ENCODE results near the gene BABAM2. TPM values are rescaled to one million over a fixed set of nuclear protein-coding genes. Genes with fewer than 3 reads are reported as not detected.

The BABAM2 gene
- total and polyA plus RNA-seq, 9 of the 15 experiments (the other 6 are each of a cell fraction or from before 2014, with no cell fraction given) = 10.9 to 37.4 (median 25.6) TPM

GRCh38 chr2:28366496-28367282 lies 476.2 kb downstream of the BABAM2 start (continued):
- TF ChIP-seq KLF6 (CRISPR knock-in tag; IDR thresholded peaks at IDR 0.05; ENCODE audit: borderline replicate concordance) = no peak
- TF ChIP-seq CBFB (CRISPR knock-in tag; IDR thresholded peaks at IDR 0.05) = no peak
- no peak for TF ChIP-seq NFXL1 (CRISPR knock-in tag; IDR thresholded peaks at IDR 0.05)
- TF ChIP-seq NFATC3 (IDR thresholded peaks at IDR 0.05) = no peak
- TF ChIP-seq MYNN (IDR thresholded peaks at IDR 0.05) = peak; percentile 76
- TF ChIP-seq MYNN (CRISPR knock-in tag; IDR thresholded peaks at IDR 0.05) = no peak
- peak; percentile 80; the same call in 1 of the 2 replicates for TF ChIP-seq MIER1 (IDR thresholded peaks at IDR 0.05; ENCODE audit: low read depth)
- no peak for TF ChIP-seq ZNF316 (IDR thresholded peaks at IDR 0.05)
- no peak for TF ChIP-seq RAD51 (IDR thresholded peaks at IDR 0.05; ENCODE audit: borderline replicate concordance, low read depth)
- peak; percentile 33; the same call in 1 of the 2 replicates for TF ChIP-seq ZNF740 (CRISPR knock-in tag; IDR thresholded peaks at IDR 0.05)
- no peak; a peak in 1 of 4 replicates for TF ChIP-seq ZNF740 (tag; IDR thresholded peaks at IDR 0.05)
- TF ChIP-seq HNRNPUL1 (IDR thresholded peaks at IDR 0.05; ENCODE audit: low read length) = no peak
- TF ChIP-seq TAF1 (IDR thresholded peaks at IDR 0.05; ENCODE audit: control insufficient read depth, extremely low read depth, insufficient read depth, low read length, severe bottlenecking) = peak; percentile 58
- TF ChIP-seq HDAC1 (IDR thresholded peaks at IDR 0.05) = peak in 1 of 2 experiments; percentile 51; a peak in 2 of 4 replicates
- no peak for TF ChIP-seq NCOA6 (IDR thresholded peaks at IDR 0.05)
- TF ChIP-seq ZNF174 (CRISPR knock-in tag; IDR thresholded peaks at IDR 0.05) = no peak
- peak; percentile 59; the same call in 1 of the 2 replicates for TF ChIP-seq PHF8 (IDR thresholded peaks at IDR 0.05; ENCODE audit: borderline replicate concordance, low read length)
- peak; percentile 56; the same call in 1 of the 2 replicates for TF ChIP-seq FOXP4 (CRISPR knock-in tag; IDR thresholded peaks at IDR 0.05; ENCODE audit: borderline replicate concordance)
- TF ChIP-seq, protein P1, sequence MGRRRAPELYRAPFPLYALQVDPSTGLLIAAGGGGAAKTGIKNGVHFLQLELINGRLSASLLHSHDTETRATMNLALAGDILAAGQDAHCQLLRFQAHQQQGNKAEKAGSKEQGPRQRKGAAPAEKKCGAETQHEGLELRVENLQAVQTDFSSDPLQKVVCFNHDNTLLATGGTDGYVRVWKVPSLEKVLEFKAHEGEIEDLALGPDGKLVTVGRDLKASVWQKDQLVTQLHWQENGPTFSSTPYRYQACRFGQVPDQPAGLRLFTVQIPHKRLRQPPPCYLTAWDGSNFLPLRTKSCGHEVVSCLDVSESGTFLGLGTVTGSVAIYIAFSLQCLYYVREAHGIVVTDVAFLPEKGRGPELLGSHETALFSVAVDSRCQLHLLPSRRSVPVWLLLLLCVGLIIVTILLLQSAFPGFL (CRISPR knock-in tag; IDR thresholded peaks at IDR 0.05) = no peak
- peak; percentile 43; the same call in 1 of the 2 replicates for TF ChIP-seq ZNF197 (CRISPR knock-in tag; IDR thresholded peaks at IDR 0.05; ENCODE audit: low read depth)
- TF ChIP-seq YY1 (IDR thresholded peaks at IDR 0.05; ENCODE audit: borderline replicate concordance in 1 of 3, control insufficient read depth in 1 of 3, extremely low read depth in 1 of 3, insufficient read depth in 3 of 3, insufficient read length in 1 of 3, insufficient replicate concordance in 2 of 3, low read depth in 1 of 3, low read length in 2 of 3) = peak in 1 of 3 experiments; percentile 25
- TF ChIP-seq GABPB2 (CRISPR knock-in tag; conservative IDR thresholded peaks at IDR 0.05) = no peak
- TF ChIP-seq ZNF134 (CRISPR knock-in tag; conservative IDR thresholded peaks at IDR 0.05) = no peak
- no peak for TF ChIP-seq CBX2 (IDR thresholded peaks at IDR 0.05; ENCODE audit: insufficient read depth, low read length, poor library complexity, severe bottlenecking)
